Measurements from ENCODE around the gene NOSTRIN. TPM values are rescaled to one million over a fixed set of nuclear protein-coding genes. Genes with fewer than 3 reads are reported as not detected.

The NOSTRIN gene
- total RNA-seq, 1 experiment from 2014 or later = 9.8 TPM

- Histone ChIP-seq H3K27me3 (replicated peaks; ENCODE audit: control insufficient read depth, insufficient read depth, low read length) (no peaks in the 10 kb centered on the region), H3K9me3 (no peaks in the 10 kb centered on the region), H3K4me3 (ENCODE audit: low read depth, low read length) (no peak overlapping the region), H3K36me3 (ENCODE audit: control insufficient read depth, insufficient read depth, low read length) (no peaks in the 10 kb centered on the region), H3K4me1 (peaks cover 4% of the 10 kb centered on the region; the same call in 1 of the 2 replicates)
- no peaks in the 10 kb centered on the region for H3K9me3 Mint-ChIP-seq (ENCODE audit: unreplicated experiment)
- ChIA-PET CTCF (no interaction called here), POLR2A (no interaction called here)
- TF ChIP-seq CTCF (IDR thresholded peaks at IDR 0.05; ENCODE audit: insufficient read depth in 1 of 2, low read depth in 1 of 2, low read length in 1 of 2, severe bottlenecking in 1 of 2, unreplicated experiment in 1 of 2) = no peak
- H3K36me3 Mint-ChIP-seq (ENCODE audit: insufficient read depth, unreplicated experiment) = no peaks in the 10 kb centered on the region
- peaks cover 4% of the 10 kb centered on the region for H3K4me1 Mint-ChIP-seq (ENCODE audit: low read depth, unreplicated experiment)
- intact Hi-C loops (cut with micrococcal nuclease; ENCODE audit: unreplicated experiment) = no loop called here
- no TSS peak for BruUV-seq (replicated peaks)
- no peak overlapping the region for H3K27ac Mint-ChIP-seq (ENCODE audit: unreplicated experiment)
- no peak for DNase-seq
- H3K4me3 Mint-ChIP-seq (ENCODE audit: unreplicated experiment) = no peak overlapping the region
- no peaks in the 10 kb centered on the region for H3K27me3 Mint-ChIP-seq (ENCODE audit: insufficient read depth, unreplicated experiment)
Measured at GRCh38 chr2:168780669-168781071, 21.8 kb upstream of the NOSTRIN start.

GRCh38 chr2:168781191-168781817 lies 21.1 kb upstream of the NOSTRIN start:
- no peak for TF ChIP-seq CTCF (IDR thresholded peaks at IDR 0.05; ENCODE audit: insufficient read depth in 1 of 2, low read depth in 1 of 2, low read length in 1 of 2, severe bottlenecking in 1 of 2, unreplicated experiment in 1 of 2)
- Histone ChIP-seq H3K4me1 (peaks cover 4% of the 10 kb centered on the region; the same call in 1 of the 2 replicates), H3K9me3 (no peaks in the 10 kb centered on the region), H3K27me3 (replicated peaks; ENCODE audit: control insufficient read depth, insufficient read depth, low read length) (no peaks in the 10 kb centered on the region), H3K36me3 (ENCODE audit: control insufficient read depth, insufficient read depth, low read length) (no peaks in the 10 kb centered on the region), H3K4me3 (ENCODE audit: low read depth, low read length) (no peak overlapping the region)
- DNase-seq = no peak
- intact Hi-C loops (cut with micrococcal nuclease; ENCODE audit: unreplicated experiment) = no loop called here
- Mint-ChIP-seq H3K27ac (ENCODE audit: unreplicated experiment) (no peak overlapping the region), H3K9me3 (ENCODE audit: unreplicated experiment) (no peaks in the 10 kb centered on the region), H3K4me1 (ENCODE audit: low read depth, unreplicated experiment) (peaks cover 4% of the 10 kb centered on the region), H3K4me3 (ENCODE audit: unreplicated experiment) (no peak overlapping the region), H3K36me3 (ENCODE audit: insufficient read depth, unreplicated experiment) (no peaks in the 10 kb centered on the region), H3K27me3 (ENCODE audit: insufficient read depth, unreplicated experiment) (no peaks in the 10 kb centered on the region)
- CTCF ChIA-PET = no interaction called here
- no TSS peak for BruUV-seq (replicated peaks)
- POLR2A ChIA-PET = no interaction called here

- H3K4me1 Mint-ChIP-seq (ENCODE audit: low read depth, unreplicated experiment) = peaks cover 5% of the 10 kb centered on the region
- CTCF ChIA-PET = no interaction called here
- Histone ChIP-seq H3K9me3 (no peaks in the 10 kb centered on the region), H3K36me3 (ENCODE audit: control insufficient read depth, insufficient read depth, low read length) (no peaks in the 10 kb centered on the region), H3K4me3 (ENCODE audit: low read depth, low read length) (no peak overlapping the region), H3K27me3 (replicated peaks; ENCODE audit: control insufficient read depth, insufficient read depth, low read length) (no peaks in the 10 kb centered on the region), H3K4me1 (peaks cover 4% of the 10 kb centered on the region; the same call in 1 of the 2 replicates)
- H3K27ac Mint-ChIP-seq (ENCODE audit: unreplicated experiment) = no peak overlapping the region
- H3K4me3 Mint-ChIP-seq (ENCODE audit: unreplicated experiment) = no peak overlapping the region
- intact Hi-C loops (cut with micrococcal nuclease; ENCODE audit: unreplicated experiment) = no loop called here
- no peak for DNase-seq
- POLR2A ChIA-PET = no interaction called here
- TF ChIP-seq CTCF (IDR thresholded peaks at IDR 0.05; ENCODE audit: insufficient read depth in 1 of 2, low read depth in 1 of 2, low read length in 1 of 2, severe bottlenecking in 1 of 2, unreplicated experiment in 1 of 2) = no peak
- H3K36me3 Mint-ChIP-seq (ENCODE audit: insufficient read depth, unreplicated experiment) = no peaks in the 10 kb centered on the region
- H3K27me3 Mint-ChIP-seq (ENCODE audit: insufficient read depth, unreplicated experiment) = no peaks in the 10 kb centered on the region
- BruUV-seq (replicated peaks) = no TSS peak
- H3K9me3 Mint-ChIP-seq (ENCODE audit: unreplicated experiment) = peaks cover 2% of the 10 kb centered on the region
Measured at GRCh38 chr2:168782271-168782670, 20.2 kb upstream of the NOSTRIN start.
